Stimulated activated naive B cell treated with anti-CD40 and anti-IgM and Interleukin-4, amounts not matched to agents 10 μg/mL and 1 μg/mL and 100 μg/mL, for 72 hours (primary cell): ENCODE data around the gene PLAC1.

Source experiments
- ATAC-seq, 2 donors: fragments of 150-1000 bp; cut with Tn5 transposase; replicated peaks; 2 replicates each; pipeline ENCODE4 v1.10.0; 2021; ENCODE audit warnings: moderate library complexity in 1 of 2
- DNase-seq: peaks from one replicate; pipeline ENCODE4 v3.0.0; 2021
- H3K27ac Mint-ChIP-seq: one replicate; pipeline ENCODE4 v1.8.0; 2022; ENCODE audit warnings: mild to moderate bottlenecking, mixed read lengths
- H3K27me3 Mint-ChIP-seq, 2 donors: one replicate each; pipeline ENCODE4 v1.8.0; 2022; ENCODE audit warnings: mixed read lengths in 2 of 2
- H3K36me3 Mint-ChIP-seq, 2 donors: one replicate each; pipeline ENCODE4 v1.8.0; 2022; ENCODE audit warnings: mixed read lengths in 2 of 2, mild to moderate bottlenecking in 1 of 2
- H3K4me1 Mint-ChIP-seq, 2 donors: one replicate each; pipeline ENCODE4 v1.8.0; 2022; ENCODE audit warnings: mixed read lengths in 2 of 2, mild to moderate bottlenecking in 1 of 2
- H3K4me3 Mint-ChIP-seq, 2 donors: one replicate each; pipeline ENCODE4 v1.8.0; 2022; ENCODE audit warnings: mild to moderate bottlenecking in 2 of 2, mixed read lengths in 2 of 2, moderate library complexity in 1 of 2
- H3K9me3 Mint-ChIP-seq, 2 donors: one replicate each; pipeline ENCODE4 v1.8.0; 2022; ENCODE audit warnings: mixed read lengths in 2 of 2, mild to moderate bottlenecking in 1 of 2

Gene PLAC1

GRCh38 chrX:134679644-134680043 lies 21.4 kb upstream of the PLAC1 start:
- no peaks in the 10 kb centered on the region for H3K4me1 Mint-ChIP-seq
- H3K27ac Mint-ChIP-seq: no peak overlapping the region
- H3K9me3 Mint-ChIP-seq: no peaks in the 10 kb centered on the region
- H3K36me3 Mint-ChIP-seq: no peaks in the 10 kb centered on the region
- no peaks in the 10 kb centered on the region for H3K27me3 Mint-ChIP-seq
- no peak for DNase-seq
- no peak for ATAC-seq
- no peak overlapping the region for H3K4me3 Mint-ChIP-seq

GRCh38 chrX:134679221-134679620 lies 20.9 kb upstream of the PLAC1 start:
- Mint-ChIP-seq H3K4me3 (no peak overlapping the region), H3K27me3 (no peaks in the 10 kb centered on the region), H3K27ac (no peak overlapping the region), H3K4me1 (no peaks in the 10 kb centered on the region), H3K36me3 (no peaks in the 10 kb centered on the region), H3K9me3 (no peaks in the 10 kb centered on the region)
- no peak for ATAC-seq
- DNase-seq: no peak

- Mint-ChIP-seq H3K36me3 (no peaks in the 10 kb centered on the region), H3K27me3 (no peaks in the 10 kb centered on the region), H3K4me3 (no peak overlapping the region), H3K9me3 (no peaks in the 10 kb centered on the region), H3K27ac (no peak overlapping the region), H3K4me1 (no peaks in the 10 kb centered on the region)
- ATAC-seq (no peak), DNase-seq (no peak)
Observed at GRCh38 chrX:134677332-134677731, 19.1 kb upstream of the PLAC1 start.

- DNase-seq: no peak
- no peak overlapping the region for H3K27ac Mint-ChIP-seq
- H3K9me3 Mint-ChIP-seq: no peaks in the 10 kb centered on the region
- H3K4me3 Mint-ChIP-seq: no peak overlapping the region
- ATAC-seq: no peak
- H3K36me3 Mint-ChIP-seq: no peaks in the 10 kb centered on the region
- peaks cover 0 to 2% of the 10 kb centered on the region in 2 donors for H3K27me3 Mint-ChIP-seq
- no peaks in the 10 kb centered on the region for H3K4me1 Mint-ChIP-seq
Observed at GRCh38 chrX:134676436-134676835, 18.2 kb upstream of the PLAC1 start.

- no peak for ATAC-seq
- peaks cover 0 to 9% of the 10 kb centered on the region in 2 donors for H3K27me3 Mint-ChIP-seq
- DNase-seq: no peak
- no peaks in the 10 kb centered on the region for H3K4me1 Mint-ChIP-seq
- H3K9me3 Mint-ChIP-seq: no peaks in the 10 kb centered on the region
- no peak overlapping the region for H3K4me3 Mint-ChIP-seq
- H3K36me3 Mint-ChIP-seq: no peaks in the 10 kb centered on the region
- no peak overlapping the region for H3K27ac Mint-ChIP-seq
Observed at GRCh38 chrX:134673123-134673522, 14.9 kb upstream of the PLAC1 start.

GRCh38 chrX:134672101-134672500 lies 13.8 kb upstream of the PLAC1 start:
- DNase-seq (no peak), ATAC-seq (no peak)
- Mint-ChIP-seq H3K4me1 (no peaks in the 10 kb centered on the region), H3K36me3 (no peaks in the 10 kb centered on the region), H3K27me3 (peaks cover 0 to 12% of the 10 kb centered on the region in 2 donors), H3K9me3 (no peaks in the 10 kb centered on the region), H3K27ac (no peak overlapping the region), H3K4me3 (no peak overlapping the region)

GRCh38 chrX:134671294-134671693 lies 13.0 kb upstream of the PLAC1 start:
- no peak overlapping the region for H3K27ac Mint-ChIP-seq
- no peaks in the 10 kb centered on the region for H3K4me1 Mint-ChIP-seq
- H3K9me3 Mint-ChIP-seq: no peaks in the 10 kb centered on the region
- no peaks in the 10 kb centered on the region for H3K36me3 Mint-ChIP-seq
- H3K27me3 Mint-ChIP-seq: peaks cover 0 to 12% of the 10 kb centered on the region in 2 donors
- no peak for DNase-seq
- no peak for ATAC-seq
- H3K4me3 Mint-ChIP-seq: no peak overlapping the region

GRCh38 chrX:134670134-134670924 lies 12.1 kb upstream of the PLAC1 start:
- Mint-ChIP-seq H3K9me3 (no peaks in the 10 kb centered on the region), H3K27me3 (peaks cover 0 to 12% of the 10 kb centered on the region in 2 donors), H3K4me3 (no peak overlapping the region), H3K27ac (no peak overlapping the region), H3K36me3 (no peaks in the 10 kb centered on the region), H3K4me1 (no peaks in the 10 kb centered on the region)
- ATAC-seq: no peak
- DNase-seq: no peak

- H3K27me3 Mint-ChIP-seq: peaks cover 0 to 12% of the 10 kb centered on the region in 2 donors
- DNase-seq: no peak
- H3K4me3 Mint-ChIP-seq: no peak overlapping the region
- H3K9me3 Mint-ChIP-seq: no peaks in the 10 kb centered on the region
- no peak for ATAC-seq
- H3K36me3 Mint-ChIP-seq: no peaks in the 10 kb centered on the region
- H3K4me1 Mint-ChIP-seq: no peaks in the 10 kb centered on the region
- H3K27ac Mint-ChIP-seq: no peak overlapping the region
Observed at GRCh38 chrX:134669378-134670098, 11.3 kb upstream of the PLAC1 start.

- ATAC-seq (no peak), DNase-seq (no peak)
- Mint-ChIP-seq H3K36me3 (no peaks in the 10 kb centered on the region), H3K27me3 (peaks cover 0 to 3% of the 10 kb centered on the region in 2 donors), H3K9me3 (no peaks in the 10 kb centered on the region), H3K4me1 (no peaks in the 10 kb centered on the region), H3K27ac (no peak overlapping the region), H3K4me3 (no peak overlapping the region)
Observed at GRCh38 chrX:134664202-134664601, 5.9 kb upstream of the PLAC1 start.

- Mint-ChIP-seq H3K27me3 (no peaks in the 10 kb centered on the region), H3K9me3 (no peaks in the 10 kb centered on the region), H3K36me3 (no peaks in the 10 kb centered on the region), H3K27ac (no peak overlapping the region), H3K4me1 (no peaks in the 10 kb centered on the region), H3K4me3 (no peak overlapping the region)
- DNase-seq (no peak), ATAC-seq (no peak)
Observed at GRCh38 chrX:134661295-134661694, 3.0 kb upstream of the PLAC1 start.

GRCh38 chrX:134660627-134661026 lies 2.4 kb upstream of the PLAC1 start:
- ATAC-seq: no peak
- Mint-ChIP-seq H3K4me1 (no peaks in the 10 kb centered on the region), H3K27me3 (peaks cover 0 to 5% of the 10 kb centered on the region in 2 donors), H3K27ac (no peak overlapping the region), H3K4me3 (no peak overlapping the region), H3K36me3 (no peaks in the 10 kb centered on the region), H3K9me3 (no peaks in the 10 kb centered on the region)
- no peak for DNase-seq

- no peak for DNase-seq
- no peak for ATAC-seq
- H3K36me3 Mint-ChIP-seq: no peaks in the 10 kb centered on the region
- H3K9me3 Mint-ChIP-seq: no peaks in the 10 kb centered on the region
- H3K4me3 Mint-ChIP-seq: no peak overlapping the region
- H3K4me1 Mint-ChIP-seq: no peaks in the 10 kb centered on the region
- H3K27ac Mint-ChIP-seq: no peak overlapping the region
- H3K27me3 Mint-ChIP-seq: peaks cover 0 to 5% of the 10 kb centered on the region in 2 donors
Observed at GRCh38 chrX:134659761-134660160, 1.5 kb upstream of the PLAC1 start.

- DNase-seq (no peak), ATAC-seq (no peak)
- no peaks in the 10 kb centered on the region for H3K9me3 Mint-ChIP-seq
- H3K27ac Mint-ChIP-seq: no peak overlapping the region
- H3K36me3 Mint-ChIP-seq: no peaks in the 10 kb centered on the region
- H3K4me3 Mint-ChIP-seq: no peak overlapping the region
- peaks cover 0 to 5% of the 10 kb centered on the region in 2 donors for H3K27me3 Mint-ChIP-seq
- H3K4me1 Mint-ChIP-seq: no peaks in the 10 kb centered on the region
Observed at GRCh38 chrX:134658760-134659023, 421 bp upstream of the PLAC1 start.

GRCh38 chrX:134654398-134655012 lies 3.8 kb downstream of the PLAC1 start:
- H3K4me3 Mint-ChIP-seq: no peak overlapping the region
- ATAC-seq (no peak), DNase-seq (no peak)
- peaks cover 0 to 5% of the 10 kb centered on the region in 2 donors for H3K27me3 Mint-ChIP-seq
- H3K9me3 Mint-ChIP-seq: no peaks in the 10 kb centered on the region
- H3K36me3 Mint-ChIP-seq: no peaks in the 10 kb centered on the region
- H3K4me1 Mint-ChIP-seq: no peaks in the 10 kb centered on the region
- no peak overlapping the region for H3K27ac Mint-ChIP-seq
